K562 (cell line): ENCODE results near the gene ANAPC2. TPM values are rescaled to one million over a fixed set of nuclear protein-coding genes. Genes with fewer than 3 reads are reported as not detected.

ENCODE experiments used
- CHD7 ChIP-seq: fragments of 200-600 bp; sonication (generic); IDR thresholded peaks from one replicate; pipeline ENCODE4 v1.6.1; 2012; ENCODE audit warnings: mild to moderate bottlenecking, low read depth, low read length, inconsistent platforms
- ELF2 ChIP-seq: fragments of 250-450 bp; sonication (Bioruptor Pico); IDR thresholded peaks from 2 replicates; pipeline ENCODE4 v1.5.0; 2021; ENCODE audit warnings: mild to moderate bottlenecking
- EZH2 ChIP-seq: IDR thresholded peaks from 2 replicates; pipeline ENCODE4 v1.6.1; 2012; ENCODE audit warnings: low read depth, mild to moderate bottlenecking, inconsistent platforms, low read length, borderline replicate concordance
- KAT2B ChIP-seq: IDR thresholded peaks from one replicate; pipeline ENCODE4 v1.6.1; 2012; ENCODE audit warnings: low read depth, mild to moderate bottlenecking, control low read depth, inconsistent platforms, low read length, moderate library complexity
- MECOM ChIP-seq: fragments of 250-450 bp; sonication (Bioruptor Pico); IDR thresholded peaks from 2 replicates; pipeline ENCODE4 v1.8.0; 2022; ENCODE audit warnings: inconsistent platforms
- NFYB ChIP-seq: IDR thresholded peaks from 2 replicates; pipeline ENCODE4 v1.6.1; 2011; ENCODE audit warnings: mild to moderate bottlenecking, moderate library complexity; ENCODE audit not compliant: insufficient read length; ENCODE audit errors: extremely low read depth
- RAD51 ChIP-seq: fragments of 450-650 bp; IDR thresholded peaks from 2 replicates; pipeline ENCODE4 v1.7.1; 2016; ENCODE audit warnings: low read depth, mild to moderate bottlenecking, borderline replicate concordance
- RFX1 ChIP-seq: fragments of 450-650 bp; IDR thresholded peaks from 2 replicates; pipeline ENCODE4 v1.6.1; 2016; ENCODE audit warnings: mild to moderate bottlenecking, moderate library complexity
- SIRT6 ChIP-seq: IDR thresholded peaks from one replicate; pipeline ENCODE4 v1.6.1; 2012; ENCODE audit warnings: low read depth, mild to moderate bottlenecking, control low read depth, inconsistent platforms, low read length, moderate library complexity
- TAF7 ChIP-seq: fragments of 450-650 bp; IDR thresholded peaks from 2 replicates; pipeline ENCODE4 v1.6.1; 2016; ENCODE audit warnings: missing genetic modification characterization, missing compliant biosample characterization
- XRCC3 ChIP-seq: fragments of 450-650 bp; IDR thresholded peaks from 2 replicates; pipeline ENCODE4 v1.6.1; 2017; ENCODE audit warnings: mild to moderate bottlenecking, moderate library complexity
- ZNF282 ChIP-seq: sonication (generic); formaldehyde crosslinking; IDR thresholded peaks from 2 replicates; pipeline ENCODE4 v1.8.1; 2023; ENCODE audit warnings: missing genetic modification reagents
- ZNF764 ChIP-seq: fragments of 250-450 bp; sonication (Bioruptor Pico); IDR thresholded peaks from 2 replicates; pipeline ENCODE4 v1.4.0; 2020; ENCODE audit warnings: low read depth, mild to moderate bottlenecking, moderate library complexity
- polyA plus RNA-seq, 8 experiments: library from polyadenylated mRNA; depleted of rRNA in 4 of 8; stranded (reverse) in 5 of 8; unstranded in 3 of 8; fragments of >200 nt; fragmentation: Nextera tagmentation in 2 of 8; fragmentation: Illumina TruSeq in 1 of 8; extraction: Ambion mirVana in 2 of 8; extraction: Trizol in 1 of 8; gene quantifications; 2 replicates each; pipeline versions ENCODE4 v1.2.1 to v1.2.3, GENCODE V29; 2011 to 2014; ENCODE audit warnings: inconsistent platforms in 1 of 8, missing spikeins in 1 of 8
- total RNA-seq, 7 experiments: library from RNA; depleted of rRNA in 6 of 7; stranded (reverse); fragments of >200 nt in 6 of 7; fragmentation: Illumina TruSeq in 2 of 7; extraction: Trizol in 2 of 7; gene quantifications; 2 replicates each; pipeline versions ENCODE4 v1.2.1 to v1.2.3, GENCODE V29; 2011 to 2021; ENCODE audit warnings: low replicate concordance in 1 of 7
- TF ChIP-seq, protein P1 (sequence below): fragments of 250-450 bp; sonication (Bioruptor Pico); IDR thresholded peaks from 2 replicates; pipeline ENCODE4 v1.8.0; 2022; ENCODE audit warnings: moderate library complexity, mild to moderate bottlenecking, inconsistent platforms
- TF ChIP-seq, protein P2 (sequence below): fragments of 250-450 bp; sonication (Bioruptor Pico); IDR thresholded peaks from 2 replicates; pipeline ENCODE4 v1.4.0; 2020; ENCODE audit warnings: borderline replicate concordance

The ANAPC2 gene
- total and polyA plus RNA-seq, 9 of the 15 experiments (the other 6 are each of a cell fraction or from before 2014, with no cell fraction given), result 0.11 to 56.5 (median 17.1) TPM; not detected in 1

- TF ChIP-seq KAT2B (peak; percentile 65), TAF7 (no peak), XRCC3 (no peak), RAD51 (no peak), MECOM (CRISPR knock-in tag) (no peak), ELF2 (CRISPR knock-in tag) (peak; percentile 88), ZNF764 (CRISPR knock-in tag) (no peak), RFX1 (no peak), SIRT6 (no peak), NFYB (no peak), ZNF282 (CRISPR knock-in tag) (no peak), EZH2 (no peak), CHD7 (peak; percentile 44)
- TF ChIP-seq, protein P1, sequence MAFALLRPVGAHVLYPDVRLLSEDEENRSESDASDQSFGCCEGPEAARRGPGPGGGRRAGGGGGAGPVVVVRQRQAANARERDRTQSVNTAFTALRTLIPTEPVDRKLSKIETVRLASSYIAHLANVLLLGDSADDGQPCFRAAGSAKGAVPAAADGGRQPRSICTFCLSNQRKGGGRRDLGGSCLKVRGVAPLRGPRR (CRISPR knock-in tag), result no peak
- TF ChIP-seq, protein P2, sequence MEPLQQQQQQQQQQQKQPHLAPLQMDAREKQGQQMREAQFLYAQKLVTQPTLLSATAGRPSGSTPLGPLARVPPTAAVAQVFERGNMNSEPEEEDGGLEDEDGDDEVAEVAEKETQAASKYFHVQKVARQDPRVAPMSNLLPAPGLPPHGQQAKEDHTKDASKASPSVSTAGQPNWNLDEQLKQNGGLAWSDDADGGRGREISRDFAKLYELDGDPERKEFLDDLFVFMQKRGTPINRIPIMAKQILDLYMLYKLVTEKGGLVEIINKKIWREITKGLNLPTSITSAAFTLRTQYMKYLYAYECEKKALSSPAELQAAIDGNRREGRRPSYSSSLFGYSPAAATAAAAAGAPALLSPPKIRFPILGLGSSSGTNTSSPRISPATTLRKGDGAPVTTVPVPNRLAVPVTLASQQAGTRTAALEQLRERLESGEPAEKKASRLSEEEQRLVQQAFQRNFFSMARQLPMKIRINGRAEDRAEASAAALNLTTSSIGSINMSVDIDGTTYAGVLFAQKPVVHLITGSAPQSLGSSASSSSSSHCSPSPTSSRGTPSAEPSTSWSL, result no peak
Observed at GRCh38 chr9:137188490-137189296, at the start of gene ANAPC2, which contains the start of gene SSNA1 (continued).
